ENCODE results near the gene SERPINA4.

DNA sequence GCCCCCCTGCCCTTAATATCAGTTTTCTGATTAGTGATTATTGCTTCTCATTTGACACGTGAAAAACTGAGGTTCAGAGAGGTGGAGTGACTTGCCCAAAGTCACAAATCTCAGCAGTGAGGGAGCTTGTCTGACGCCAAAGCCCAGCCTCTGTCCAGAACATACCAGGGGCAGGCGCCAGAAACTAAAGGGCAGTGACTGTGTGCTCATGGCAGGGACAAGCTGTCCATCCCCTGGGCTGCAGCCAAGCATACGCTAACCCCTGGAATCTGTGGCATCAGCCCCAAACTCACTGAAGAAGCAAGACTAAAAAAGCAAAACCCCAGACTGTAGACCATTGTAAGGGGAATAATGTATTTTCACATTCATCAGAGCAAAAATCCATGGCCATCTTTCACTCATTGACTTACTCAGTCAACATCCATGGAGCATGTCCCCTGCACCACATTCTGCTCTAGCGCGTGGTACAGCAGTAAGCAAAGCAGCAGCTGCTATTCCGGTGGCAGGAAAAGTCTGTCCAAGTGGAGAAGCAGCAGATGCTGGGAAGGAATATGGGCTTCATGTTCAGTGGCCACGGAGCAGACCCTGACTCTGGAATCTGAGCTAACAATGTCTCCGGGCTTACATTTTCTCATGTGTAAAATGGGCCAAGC lies 1.5 kb upstream of the SERPINA4 start:
- TF ChIP-seq CTCF (IDR thresholded peaks at IDR 0.05; ENCODE audit: control extremely low read depth in 1 of 3, insufficient read depth in 1 of 3, low read depth in 1 of 3, low read length in 3 of 3) (no peak), TAF1 (IDR thresholded peaks at IDR 0.05; ENCODE audit: low read depth, low read length) (no peak)

Measured in H1 (cell line).